Stimulated activated CD4-positive, alpha-beta T cell treated with anti-CD3 and anti-CD28 coated beads, Interleukin-2, amount 100 ng/mL, for 48 hours (primary cell): ENCODE results near the gene ZNF215.
"Not testable (repeated sequence)": the region's sequence is repeated elsewhere in the genome, so short reads cannot be mapped to it uniquely, and the experiment has no call there.

ENCODE experiments used
- DNase-seq, 2 donors: peaks; one replicate each; pipeline ENCODE4 v3.0.0-alpha.2; 2020

The ZNF215 gene

DNA sequence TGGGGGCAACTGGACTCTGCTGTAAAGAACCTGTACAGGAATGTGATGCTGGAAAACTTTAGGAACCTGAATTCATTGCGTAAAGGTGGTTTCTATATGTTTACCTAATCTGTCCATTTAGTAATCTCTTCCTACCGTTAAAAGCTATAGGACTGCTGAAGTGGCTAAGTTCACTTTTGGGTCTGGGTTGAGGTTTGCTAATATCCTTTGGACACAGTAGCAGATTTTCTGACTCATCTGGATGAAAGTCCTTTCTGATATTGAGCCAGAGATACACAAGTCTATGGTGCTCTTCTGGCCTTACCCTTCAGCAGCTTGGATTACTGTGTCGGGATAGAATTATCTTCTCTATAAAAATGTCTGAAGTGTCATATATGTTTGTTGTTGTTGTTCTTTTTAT, 16.9 kb downstream of the ZNF215 start:
- no peak for DNase-seq

- DNase-seq = not testable (repeated sequence)
Measured at GRCh38 chr11:6954248-6954647, 28.0 kb downstream of the ZNF215 start.

GRCh38 chr11:6962141-6962540, 35.9 kb downstream of the ZNF215 start:
- no peak for DNase-seq

- DNase-seq = no peak
Measured at GRCh38 chr11:6962673-6963072, 36.4 kb downstream of the ZNF215 start.

- no peak for DNase-seq
Measured at GRCh38 chr11:6968816-6969215, 42.6 kb downstream of the ZNF215 start.

- not testable (repeated sequence) for DNase-seq
Measured at GRCh38 chr11:6969854-6970253, 43.6 kb downstream of the ZNF215 start.

GRCh38 chr11:6979365-6979764, 53.1 kb downstream of the ZNF215 start:
- DNase-seq = no peak

- no peak for DNase-seq
Measured at GRCh38 chr11:6986487-6986886, 60.3 kb downstream of the ZNF215 start.

- no peak for DNase-seq
Measured at GRCh38 chr11:6988506-6988905, 62.3 kb downstream of the ZNF215 start.

DNA sequence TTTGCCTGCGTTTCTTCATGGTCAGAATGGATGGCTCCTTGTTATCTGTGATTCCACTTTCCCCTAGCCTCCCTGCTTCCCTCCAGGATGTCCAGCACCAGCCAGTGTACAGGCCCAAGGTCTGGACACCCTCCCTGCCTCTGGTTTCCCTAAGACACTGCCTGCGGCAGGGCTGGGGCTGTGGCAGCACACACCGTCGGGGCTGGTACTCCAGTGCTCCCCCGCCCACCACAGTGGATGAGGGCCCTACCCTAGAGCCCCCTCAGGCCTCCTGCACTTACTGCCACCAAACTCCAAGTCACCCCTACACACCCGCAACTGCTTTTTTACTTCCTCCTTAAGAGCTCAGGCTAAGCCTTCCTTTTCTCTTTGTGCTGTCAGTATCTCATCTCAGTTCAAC, 65.0 kb downstream of the ZNF215 start:
- no peak for DNase-seq

DNA sequence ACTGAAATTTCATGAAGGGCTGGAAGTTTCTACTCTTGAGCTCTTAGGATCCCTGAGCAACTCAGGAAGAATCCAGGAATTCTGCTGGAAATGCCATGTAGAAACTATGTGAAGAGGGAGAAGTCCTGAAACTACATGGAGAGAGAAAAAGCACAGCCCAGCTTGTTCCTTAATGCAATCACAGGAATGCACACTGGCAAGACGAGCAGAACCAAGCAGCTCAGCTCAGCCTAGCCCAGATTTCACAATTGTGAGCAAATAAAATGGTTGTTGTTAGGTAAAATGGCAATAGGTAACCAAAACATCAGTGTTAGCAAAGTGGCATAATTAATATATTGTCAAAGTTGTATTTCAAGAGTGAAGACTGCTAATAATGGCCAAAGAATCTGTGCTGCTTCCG, 65.8 kb downstream of the ZNF215 start:
- DNase-seq = no peak

GRCh38 chr11:6992457-6993417, 66.5 kb downstream of the ZNF215 start:
- no peak for DNase-seq

DNA sequence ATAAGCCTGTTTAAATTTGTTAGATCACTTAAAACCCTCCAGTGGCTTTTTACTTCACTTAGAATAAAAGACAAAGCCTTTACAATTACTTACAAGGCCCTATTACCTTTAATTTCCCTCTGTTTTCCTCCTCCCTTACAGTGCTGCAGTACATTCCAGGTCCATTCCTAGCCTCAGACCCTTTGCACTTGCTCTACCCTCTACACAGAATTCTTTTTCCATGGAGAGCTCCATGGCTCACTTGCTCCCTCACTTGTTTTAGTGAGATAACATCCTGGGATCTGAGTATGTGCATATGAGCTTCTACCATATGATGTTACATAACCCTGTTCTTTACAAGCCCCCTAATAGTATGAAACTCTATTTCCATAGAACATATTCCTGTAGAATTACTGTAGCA, 69.5 kb downstream of the ZNF215 start:
- DNase-seq = no peak

- no peak for DNase-seq
Measured at GRCh38 chr11:7004482-7004881, 78.3 kb downstream of the ZNF215 start.
